KOPT-K1 (cell line): Measurements from ENCODE around the gene COLGALT1.

Source experiments
- H3K27ac ChIP-seq: fragments of 200-600 bp; sonication (generic); 2 replicates; pipeline ENCODE4 v1.5.1; 2016; ENCODE audit warnings: antibody characterized with exemption, mild to moderate bottlenecking, low read depth, low read length; ENCODE audit not compliant: poor library complexity, severe bottlenecking
- H3K36me3 ChIP-seq: fragments of 200-600 bp; sonication (generic); 2 replicates; pipeline ENCODE4 v1.5.1; 2017; ENCODE audit warnings: antibody characterized with exemption, mild to moderate bottlenecking, low read length, moderate library complexity; ENCODE audit not compliant: insufficient read depth
- H3K9me3 ChIP-seq: fragments of 200-600 bp; sonication (generic); 2 replicates; pipeline ENCODE4 v1.5.1; 2017; ENCODE audit warnings: antibody characterized with exemption, low read length, mild to moderate bottlenecking; ENCODE audit not compliant: insufficient read depth, poor library complexity, severe bottlenecking

Gene COLGALT1

DNA sequence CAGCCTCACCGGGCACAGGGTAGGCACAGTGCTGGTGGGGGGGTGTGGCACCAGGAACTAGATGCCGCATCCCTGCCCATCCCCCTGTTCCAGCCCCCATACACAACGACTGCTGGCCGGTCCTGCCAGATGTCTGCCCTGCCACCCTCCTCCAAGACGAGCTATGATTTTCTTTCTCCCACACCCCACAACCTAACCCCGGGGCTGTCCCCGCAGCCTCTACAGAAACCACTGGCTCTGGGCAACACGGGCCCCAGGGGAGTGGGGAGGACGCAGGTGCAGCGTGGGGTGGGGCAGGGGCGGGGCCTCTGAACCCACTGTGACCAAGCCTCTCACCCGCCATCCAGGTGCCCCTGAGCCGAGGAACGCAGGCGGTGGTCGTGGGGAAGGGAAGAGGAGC, 28.5 kb upstream of the COLGALT1 start:
- peaks cover 8% of the 10 kb centered on the region for H3K9me3 ChIP-seq
- peak overlapping the region; percentile 35 for H3K27ac ChIP-seq
- no peaks in the 10 kb centered on the region for H3K36me3 ChIP-seq

- Histone ChIP-seq H3K27ac (peak overlapping the region; percentile 35), H3K36me3 (no peaks in the 10 kb centered on the region), H3K9me3 (peaks cover 8% of the 10 kb centered on the region)
Observed at GRCh38 chr19:17527326-17527725, 28.1 kb upstream of the COLGALT1 start.

- Histone ChIP-seq H3K9me3 (peaks cover 8% of the 10 kb centered on the region), H3K36me3 (no peaks in the 10 kb centered on the region), H3K27ac (no peak overlapping the region)
Observed at GRCh38 chr19:17528610-17529009, 26.8 kb upstream of the COLGALT1 start.

DNA sequence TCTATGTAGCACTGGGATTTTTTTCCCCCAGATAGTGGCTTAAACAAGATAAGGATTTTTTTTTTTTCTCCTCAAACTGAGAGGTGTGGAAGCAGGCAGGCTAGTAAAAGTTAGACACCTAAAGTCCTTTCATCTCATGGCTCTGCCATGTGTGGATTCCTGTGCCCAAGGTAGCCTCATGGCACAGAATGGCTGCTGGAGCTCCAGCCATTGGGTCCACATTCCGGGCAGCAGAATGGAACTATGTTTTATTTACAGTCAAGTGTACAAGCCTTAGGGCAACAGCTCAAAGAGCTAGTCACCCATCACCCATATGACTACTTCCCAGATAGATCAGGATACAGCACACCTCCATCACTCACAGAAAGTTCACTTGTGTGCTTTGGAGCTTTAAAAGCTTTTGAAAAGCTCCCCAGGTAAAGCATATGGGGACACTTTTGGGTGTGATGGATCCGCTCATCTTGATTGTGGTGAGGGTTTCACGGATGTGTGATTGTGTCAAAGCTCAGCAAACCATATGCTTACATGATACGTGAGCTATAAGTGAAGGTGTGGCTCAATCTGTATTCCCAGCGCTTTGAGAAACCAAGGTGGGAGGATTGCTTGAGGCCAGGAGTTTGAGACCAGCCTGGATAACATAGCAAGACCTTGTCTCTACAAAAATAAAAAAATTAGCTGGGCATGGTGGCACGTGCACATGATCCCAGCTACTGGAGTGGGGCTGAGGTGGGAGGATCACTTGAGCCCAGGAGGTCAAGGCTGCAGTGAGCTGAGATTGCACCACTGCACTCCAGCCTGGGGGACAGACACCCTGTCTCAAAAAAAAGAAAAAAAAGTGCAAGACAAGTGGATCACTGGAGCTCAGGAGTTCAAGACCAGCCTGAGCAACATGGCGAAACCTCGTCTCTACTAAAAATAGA, 25.9 kb upstream of the COLGALT1 start:
- peaks cover 8% of the 10 kb centered on the region for H3K9me3 ChIP-seq
- no peak overlapping the region for H3K27ac ChIP-seq
- H3K36me3 ChIP-seq, result no peaks in the 10 kb centered on the region

DNA sequence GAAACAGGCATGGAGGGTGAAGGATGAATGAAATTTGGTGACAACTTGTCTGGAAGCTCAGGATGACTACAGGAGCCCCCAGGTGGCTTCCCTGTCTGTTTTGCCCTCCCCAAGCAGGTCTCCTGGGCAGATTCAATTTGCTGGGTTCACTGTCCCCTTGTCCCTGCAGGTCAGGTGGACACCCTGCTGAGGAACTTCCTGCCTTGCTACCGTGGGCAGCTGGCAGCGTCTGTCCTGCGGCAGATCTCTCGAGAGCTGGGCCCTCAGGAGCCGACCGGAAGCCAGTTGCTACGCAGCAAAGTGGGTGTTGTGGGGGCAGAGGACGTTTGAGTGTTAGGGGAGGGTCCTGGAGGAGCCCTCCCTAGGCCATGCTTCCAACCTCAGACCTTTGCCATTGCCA, 24.9 kb upstream of the COLGALT1 start:
- no peaks in the 10 kb centered on the region for H3K36me3 ChIP-seq
- no peak overlapping the region for H3K27ac ChIP-seq

GRCh38 chr19:17532116-17532515, 23.3 kb upstream of the COLGALT1 start:
- Histone ChIP-seq H3K36me3 (no peaks in the 10 kb centered on the region), H3K27ac (no peak overlapping the region), H3K9me3 (peaks cover 8% of the 10 kb centered on the region)

More for the DNA sequence above, 24.9 kb upstream of the COLGALT1 start:
- H3K9me3 ChIP-seq, result peaks cover 8% of the 10 kb centered on the region

DNA sequence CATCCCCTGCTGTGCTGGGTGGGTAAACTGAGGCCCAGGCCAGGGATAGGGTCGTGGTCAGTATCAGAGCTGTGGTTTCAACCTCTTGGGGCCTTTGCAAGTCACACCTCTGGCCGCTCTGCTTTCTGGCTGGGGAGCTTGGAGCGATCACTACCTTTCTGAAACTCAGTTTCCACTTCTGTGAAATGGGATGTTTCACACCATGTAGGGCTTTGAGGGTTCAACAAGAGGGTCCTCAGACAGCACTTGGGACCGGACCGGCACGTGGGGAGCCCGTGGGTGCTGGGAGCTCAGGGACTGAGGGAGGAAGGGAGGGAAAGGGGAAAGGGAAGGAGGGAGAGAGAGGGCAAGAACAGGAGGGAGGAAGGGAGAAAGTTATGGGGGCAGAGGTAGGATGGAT, 22.9 kb upstream of the COLGALT1 start:
- Histone ChIP-seq H3K9me3 (peaks cover 8% of the 10 kb centered on the region), H3K36me3 (no peaks in the 10 kb centered on the region), H3K27ac (no peak overlapping the region)

DNA sequence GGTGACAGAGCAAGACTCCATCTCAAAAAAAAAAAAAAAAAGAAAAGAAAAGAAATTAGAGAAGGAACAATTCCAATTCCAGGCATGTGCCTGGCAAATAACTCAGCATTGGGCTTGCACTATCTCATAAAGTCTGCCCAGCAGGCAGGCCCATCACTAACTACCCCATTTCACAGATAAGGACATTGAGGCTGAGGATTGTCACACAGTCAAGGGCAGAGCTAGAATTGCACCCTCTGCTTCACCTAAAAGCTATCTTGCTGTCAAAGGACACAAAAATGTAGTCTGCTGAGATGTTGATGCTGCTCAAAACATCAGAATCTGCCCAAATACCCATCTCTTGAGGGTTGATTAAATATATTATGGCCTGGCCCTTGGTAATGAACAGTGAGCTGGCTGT, 20.7 kb upstream of the COLGALT1 start:
- Histone ChIP-seq H3K36me3 (no peaks in the 10 kb centered on the region), H3K27ac (no peak overlapping the region), H3K9me3 (no peaks in the 10 kb centered on the region)

DNA sequence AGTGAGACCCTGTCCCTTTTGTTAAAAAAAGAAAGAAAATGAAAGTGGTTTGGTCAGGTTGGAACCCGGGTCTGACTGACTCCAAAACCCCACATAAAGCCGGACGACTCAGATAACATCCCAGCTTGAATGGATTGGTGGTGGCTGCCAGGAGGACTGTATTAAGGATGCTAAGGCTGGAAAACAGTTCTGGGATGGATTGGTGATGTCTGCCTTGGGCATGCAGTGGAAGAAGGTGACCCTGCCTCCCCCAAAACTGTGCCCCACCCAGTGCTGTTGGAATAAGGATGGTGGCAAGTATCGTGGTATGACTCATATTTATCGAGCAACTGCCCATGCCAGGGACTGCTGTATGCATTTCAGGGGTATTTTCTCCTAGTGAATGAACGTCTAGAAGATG, 18.5 kb upstream of the COLGALT1 start:
- Histone ChIP-seq H3K27ac (no peak overlapping the region), H3K36me3 (no peaks in the 10 kb centered on the region), H3K9me3 (no peaks in the 10 kb centered on the region)

- Histone ChIP-seq H3K36me3 (no peaks in the 10 kb centered on the region), H3K27ac (no peak overlapping the region), H3K9me3 (no peaks in the 10 kb centered on the region)
Observed at GRCh38 chr19:17538684-17539237, 16.7 kb upstream of the COLGALT1 start.

DNA sequence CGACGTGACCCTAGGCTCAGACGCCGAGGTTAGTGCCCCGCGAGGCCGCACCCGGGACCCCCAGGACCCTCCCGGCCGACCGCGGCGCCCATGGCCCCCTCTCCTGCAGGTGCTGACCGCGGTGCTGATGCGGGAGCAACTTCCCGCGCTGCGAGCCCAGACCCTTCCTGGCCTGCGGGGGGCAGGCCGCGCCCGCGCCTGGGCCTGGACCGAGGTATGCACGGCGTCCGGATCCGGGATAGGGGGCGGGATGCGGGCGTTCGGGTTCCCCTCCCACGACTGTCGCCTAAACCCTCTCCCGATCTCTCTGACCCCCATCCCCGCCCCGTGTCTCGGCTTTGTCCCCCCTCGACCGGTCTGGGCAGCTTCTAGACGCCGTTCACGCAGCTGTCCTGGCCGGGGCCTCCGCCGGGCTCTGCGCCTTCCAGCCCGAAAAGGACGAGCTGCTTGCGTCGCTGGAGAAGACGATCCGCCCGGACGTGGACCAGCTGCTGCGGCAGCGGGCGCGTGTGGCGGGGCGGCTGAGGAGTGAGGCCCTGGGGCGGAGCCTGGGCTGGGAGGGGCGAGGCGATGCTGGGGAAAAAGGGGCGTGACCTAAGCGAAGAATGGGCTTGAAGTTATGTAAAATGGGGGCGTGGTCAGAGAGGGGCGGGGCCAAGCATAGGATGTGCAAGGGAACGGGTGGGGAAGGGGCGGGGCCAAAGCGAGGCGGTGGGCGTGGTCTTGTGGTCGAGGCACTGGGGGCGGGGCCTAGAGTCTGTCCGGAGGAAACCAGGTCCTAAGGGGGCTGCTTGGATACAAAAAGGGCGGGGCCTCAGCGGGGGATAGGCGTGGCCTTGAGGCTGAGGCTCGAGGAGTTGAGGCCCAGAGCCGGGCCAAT, 16.0 kb upstream of the COLGALT1 start:
- Histone ChIP-seq H3K36me3 (no peaks in the 10 kb centered on the region), H3K9me3 (no peaks in the 10 kb centered on the region), H3K27ac (peak overlapping the region; percentile 48)

DNA sequence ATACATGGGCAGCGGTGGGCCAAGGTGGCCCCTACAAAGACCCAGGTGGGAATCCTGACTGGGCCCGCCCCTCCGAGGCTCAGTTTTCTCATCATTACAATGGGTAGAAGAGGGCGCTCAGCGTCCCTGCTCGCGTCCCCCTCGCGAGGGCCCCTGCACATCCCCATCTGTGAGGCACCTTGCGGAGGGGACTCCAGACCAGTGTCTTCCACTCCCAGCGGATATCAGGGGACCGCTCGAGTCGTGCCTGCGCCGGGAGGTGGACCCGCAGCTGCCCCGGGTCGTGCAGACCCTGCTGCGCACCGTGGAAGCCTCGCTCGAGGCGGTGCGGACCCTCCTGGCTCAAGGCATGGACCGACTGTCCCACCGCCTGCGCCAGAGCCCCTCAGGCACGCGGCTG, 15.3 kb upstream of the COLGALT1 start:
- Histone ChIP-seq H3K9me3 (no peaks in the 10 kb centered on the region), H3K36me3 (no peaks in the 10 kb centered on the region), H3K27ac (no peak overlapping the region)

DNA sequence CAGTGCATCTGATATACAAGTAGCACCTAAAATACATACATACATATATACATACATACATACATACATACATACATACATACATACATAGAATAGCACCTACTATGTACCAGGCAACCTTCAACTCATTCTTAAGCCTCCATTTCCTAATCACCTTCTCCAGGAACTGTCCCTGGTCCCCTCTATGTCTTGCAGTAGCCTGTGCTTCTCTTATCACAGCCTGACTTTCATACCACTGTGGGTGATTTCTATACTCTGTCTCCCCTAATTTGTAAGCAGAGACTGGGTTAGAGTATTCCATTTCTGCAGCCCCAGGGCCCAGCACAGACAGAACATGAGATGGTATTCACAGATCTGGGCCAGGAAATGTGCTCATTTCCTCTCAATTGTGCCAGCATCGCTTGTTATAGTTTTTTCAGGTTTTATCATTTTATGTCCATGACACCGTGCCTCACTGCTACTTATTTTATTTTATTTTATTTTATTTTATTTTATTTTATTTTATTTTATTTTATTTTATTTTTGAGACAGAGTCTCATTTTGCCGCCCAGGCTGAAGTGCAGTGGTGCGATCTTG, 14.2 kb upstream of the COLGALT1 start:
- Histone ChIP-seq H3K36me3 (no peaks in the 10 kb centered on the region), H3K9me3 (no peaks in the 10 kb centered on the region), H3K27ac (no peak overlapping the region)

DNA sequence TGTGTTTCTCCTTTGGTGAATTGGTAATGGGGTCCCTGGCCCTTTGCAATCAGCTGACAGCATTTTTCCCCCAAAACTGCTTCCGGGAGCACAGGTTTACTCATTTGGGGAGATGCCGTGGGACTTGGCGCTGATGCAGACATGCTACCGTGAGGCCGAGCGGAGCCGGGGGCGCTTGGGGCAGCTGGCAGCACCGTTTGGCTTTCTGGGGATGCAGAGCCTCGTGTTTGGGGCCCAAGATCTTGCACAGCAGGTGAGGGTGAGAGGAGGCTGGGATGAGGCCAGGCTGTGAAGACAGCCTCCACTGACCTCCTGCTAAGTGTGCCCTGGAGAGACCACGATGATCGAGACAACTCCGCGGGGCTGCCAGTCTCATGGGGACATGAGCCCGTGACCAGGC, 13.4 kb upstream of the COLGALT1 start:
- no peaks in the 10 kb centered on the region for H3K36me3 ChIP-seq
- no peak overlapping the region for H3K27ac ChIP-seq
- H3K9me3 ChIP-seq, result no peaks in the 10 kb centered on the region
